IPS-18a (cell line): ENCODE results near the gene ZFPM1.

Source experiments
- H3K27ac ChIP-seq: one replicate; pipeline ENCODE4 v1.5.1; 2013; ENCODE audit warnings: low read length
- H3K27me3 ChIP-seq: one replicate; pipeline ENCODE4 v1.6.1; 2013; ENCODE audit warnings: mild to moderate bottlenecking, low read length; ENCODE audit not compliant: control insufficient read depth, insufficient read depth
- H3K36me3 ChIP-seq: one replicate; pipeline ENCODE4 v1.6.1; 2013; ENCODE audit warnings: low read depth, low read length; ENCODE audit not compliant: control insufficient read depth
- H3K4me1 ChIP-seq: one replicate; pipeline ENCODE4 v1.6.1; 2013; ENCODE audit warnings: low read depth, low read length; ENCODE audit not compliant: control insufficient read depth
- H3K4me3 ChIP-seq: one replicate; pipeline ENCODE4 v1.5.1; 2013; ENCODE audit warnings: low read length
- H3K9ac ChIP-seq: one replicate; pipeline ENCODE4 v1.6.1; 2013; ENCODE audit warnings: mild to moderate bottlenecking, low read length, moderate library complexity
- H3K9me3 ChIP-seq: one replicate; pipeline ENCODE4 v1.6.1; 2013; ENCODE audit warnings: low read depth, low read length; ENCODE audit not compliant: control insufficient read depth

ZFPM1 gene

DNA sequence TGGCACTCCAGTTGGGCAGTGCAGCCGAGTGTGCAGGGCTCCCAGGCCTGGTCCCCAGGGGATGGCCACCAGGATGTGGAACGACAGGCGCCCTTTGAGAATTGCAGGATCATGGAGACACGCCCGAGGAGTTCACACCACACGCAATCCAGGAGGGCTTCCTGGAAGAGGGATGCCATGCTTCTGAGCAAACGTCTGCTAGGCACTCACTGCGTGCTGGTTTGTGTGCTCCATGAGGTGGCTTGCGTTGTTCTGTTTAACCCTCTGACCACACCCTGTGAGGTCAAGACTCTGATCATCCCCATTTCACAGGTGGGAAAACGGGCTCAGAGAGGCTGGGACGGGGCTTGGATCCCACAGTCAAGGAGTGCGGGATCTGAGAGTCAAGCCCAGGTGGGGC, 32.6 kb upstream of the ZFPM1 start:
- Histone ChIP-seq H3K9ac (no peak overlapping the region), H3K4me1 (no peaks in the 10 kb centered on the region), H3K4me3 (no peak overlapping the region), H3K27ac (no peak overlapping the region), H3K9me3 (no peaks in the 10 kb centered on the region), H3K27me3 (no peaks in the 10 kb centered on the region), H3K36me3 (no peaks in the 10 kb centered on the region)

- Histone ChIP-seq H3K36me3 (no peaks in the 10 kb centered on the region), H3K9ac (no peak overlapping the region), H3K4me1 (no peaks in the 10 kb centered on the region), H3K27me3 (no peaks in the 10 kb centered on the region), H3K9me3 (no peaks in the 10 kb centered on the region), H3K27ac (no peak overlapping the region), H3K4me3 (no peak overlapping the region)
Measured at GRCh38 chr16:88421301-88421700, 31.8 kb upstream of the ZFPM1 start.

- H3K4me3 ChIP-seq, result no peak overlapping the region
- no peaks in the 10 kb centered on the region for H3K36me3 ChIP-seq
- H3K27ac ChIP-seq, result no peak overlapping the region
- no peak overlapping the region for H3K9ac ChIP-seq
- H3K4me1 ChIP-seq, result no peaks in the 10 kb centered on the region
- H3K27me3 ChIP-seq, result no peaks in the 10 kb centered on the region
- no peaks in the 10 kb centered on the region for H3K9me3 ChIP-seq
Measured at GRCh38 chr16:88421871-88422433, 31.1 kb upstream of the ZFPM1 start.

DNA sequence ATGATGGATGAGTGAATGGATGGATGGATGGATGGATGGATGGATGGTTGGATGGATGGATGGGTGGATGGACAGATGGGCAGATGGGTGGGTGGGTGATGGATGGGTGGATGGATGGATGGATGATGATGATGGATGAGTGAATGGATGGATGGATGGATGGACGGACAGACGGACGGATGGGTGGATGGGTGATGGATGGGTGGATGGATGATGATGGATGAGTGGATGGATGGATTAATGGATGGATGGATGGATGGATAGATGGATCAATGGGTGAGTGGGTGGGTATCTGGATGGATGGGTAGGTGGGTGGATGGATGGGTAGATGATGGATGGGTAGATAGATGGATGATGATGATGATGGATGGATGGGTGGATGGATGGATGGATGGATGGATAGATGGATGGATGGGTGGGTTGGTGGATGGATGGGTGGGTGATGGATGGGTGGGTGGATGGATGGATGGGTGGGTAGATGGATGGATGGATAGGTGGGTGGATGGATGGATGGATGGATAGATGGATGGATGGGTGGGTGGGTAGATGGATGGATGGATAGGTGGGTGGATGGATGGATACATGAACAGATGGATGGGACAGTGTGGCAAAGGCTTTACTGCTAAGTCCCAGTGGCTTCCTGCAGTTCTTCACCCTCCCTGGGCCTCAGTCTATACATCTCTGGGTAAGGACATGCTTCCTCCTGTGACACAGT, 30.2 kb upstream of the ZFPM1 start:
- Histone ChIP-seq H3K36me3 (no peaks in the 10 kb centered on the region), H3K9me3 (no peaks in the 10 kb centered on the region), H3K4me3 (no peak overlapping the region), H3K27ac (no peak overlapping the region), H3K27me3 (no peaks in the 10 kb centered on the region), H3K9ac (no peak overlapping the region), H3K4me1 (no peaks in the 10 kb centered on the region)

DNA sequence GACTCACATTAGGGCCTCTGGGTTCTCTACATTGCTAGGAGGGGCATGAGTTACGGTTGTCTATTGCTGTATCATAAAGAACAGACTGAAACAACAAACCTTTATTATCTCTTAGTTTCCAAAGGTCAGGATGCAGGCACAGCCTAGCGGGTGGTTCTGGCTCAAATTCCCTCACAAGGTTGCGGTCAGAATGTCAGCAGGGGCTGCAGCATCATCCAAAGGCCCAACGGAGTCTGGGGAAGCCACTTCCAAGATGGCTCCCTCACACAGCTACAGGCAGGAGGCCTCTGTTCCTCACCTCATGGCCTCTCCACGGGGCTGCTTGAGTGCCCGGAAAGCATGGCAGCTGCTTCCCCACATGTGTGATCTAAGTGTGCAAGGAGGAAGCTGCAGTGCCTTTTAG, 29.6 kb upstream of the ZFPM1 start:
- H3K27ac ChIP-seq, result no peak overlapping the region
- no peaks in the 10 kb centered on the region for H3K27me3 ChIP-seq
- H3K9me3 ChIP-seq, result no peaks in the 10 kb centered on the region
- no peaks in the 10 kb centered on the region for H3K4me1 ChIP-seq
- no peak overlapping the region for H3K4me3 ChIP-seq
- no peaks in the 10 kb centered on the region for H3K36me3 ChIP-seq
- no peak overlapping the region for H3K9ac ChIP-seq

DNA sequence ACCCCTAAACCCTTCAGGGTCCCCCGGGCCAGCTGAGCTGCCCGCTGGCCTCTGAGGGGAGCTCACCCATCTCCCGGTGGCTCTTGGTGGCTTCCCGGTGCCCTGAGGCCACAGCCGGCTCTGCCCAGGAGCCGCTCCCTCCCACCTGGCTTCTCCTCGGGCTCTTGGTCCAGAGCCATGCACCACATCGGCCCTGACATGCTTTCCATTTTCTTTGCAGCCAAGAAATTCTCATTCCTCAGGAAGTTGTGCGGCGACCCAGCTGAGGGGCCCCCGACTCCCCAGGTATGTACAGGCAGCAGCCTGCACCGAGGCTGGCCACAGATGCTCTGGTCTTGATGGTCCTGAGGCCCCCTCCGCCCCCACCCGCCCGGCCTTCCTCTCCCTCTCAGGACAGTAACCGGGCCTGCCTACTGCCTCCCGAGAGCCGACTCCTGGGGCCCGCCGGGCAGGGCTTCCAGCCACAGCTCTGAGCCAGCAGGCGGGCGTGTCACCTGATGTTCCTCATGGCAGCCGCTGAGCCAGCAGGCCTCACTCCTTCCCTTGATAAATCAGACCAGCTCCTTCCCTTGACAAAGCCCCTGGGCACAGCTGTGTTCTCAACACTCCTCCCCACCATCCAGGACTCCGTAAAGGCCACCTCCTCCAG, 28.4 kb upstream of the ZFPM1 start:
- Histone ChIP-seq H3K4me3 (no peak overlapping the region), H3K27ac (no peak overlapping the region), H3K9ac (no peak overlapping the region), H3K4me1 (no peaks in the 10 kb centered on the region), H3K36me3 (no peaks in the 10 kb centered on the region), H3K27me3 (no peaks in the 10 kb centered on the region), H3K9me3 (no peaks in the 10 kb centered on the region)

GRCh38 chr16:88426018-88426417, 27.1 kb upstream of the ZFPM1 start:
- Histone ChIP-seq H3K4me1 (no peaks in the 10 kb centered on the region), H3K36me3 (no peaks in the 10 kb centered on the region), H3K27me3 (no peaks in the 10 kb centered on the region), H3K27ac (no peak overlapping the region), H3K4me3 (no peak overlapping the region), H3K9ac (no peak overlapping the region), H3K9me3 (no peaks in the 10 kb centered on the region)

DNA sequence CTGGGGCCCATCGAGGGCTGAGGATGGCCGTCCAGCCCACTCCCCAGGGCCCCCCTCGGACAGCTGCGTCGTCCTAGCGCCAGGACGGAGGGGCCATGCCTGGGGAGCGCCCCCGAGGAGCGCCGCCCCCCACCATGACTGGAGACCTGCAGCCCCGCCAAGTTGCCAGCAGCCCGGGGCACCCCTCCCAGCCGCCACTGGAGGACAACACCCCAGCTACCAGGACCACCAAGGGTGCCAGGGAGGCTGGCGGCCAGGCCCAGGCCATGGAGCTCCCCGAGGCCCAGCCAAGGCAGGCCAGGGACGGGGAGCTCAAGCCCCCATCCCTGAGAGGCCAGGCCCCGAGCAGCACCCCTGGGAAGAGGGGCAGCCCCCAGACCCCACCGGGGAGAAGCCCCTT, 25.7 kb upstream of the ZFPM1 start:
- Histone ChIP-seq H3K4me3 (no peak overlapping the region), H3K9me3 (no peaks in the 10 kb centered on the region), H3K27ac (no peak overlapping the region), H3K4me1 (no peaks in the 10 kb centered on the region), H3K9ac (no peak overlapping the region), H3K36me3 (no peaks in the 10 kb centered on the region), H3K27me3 (no peaks in the 10 kb centered on the region)

DNA sequence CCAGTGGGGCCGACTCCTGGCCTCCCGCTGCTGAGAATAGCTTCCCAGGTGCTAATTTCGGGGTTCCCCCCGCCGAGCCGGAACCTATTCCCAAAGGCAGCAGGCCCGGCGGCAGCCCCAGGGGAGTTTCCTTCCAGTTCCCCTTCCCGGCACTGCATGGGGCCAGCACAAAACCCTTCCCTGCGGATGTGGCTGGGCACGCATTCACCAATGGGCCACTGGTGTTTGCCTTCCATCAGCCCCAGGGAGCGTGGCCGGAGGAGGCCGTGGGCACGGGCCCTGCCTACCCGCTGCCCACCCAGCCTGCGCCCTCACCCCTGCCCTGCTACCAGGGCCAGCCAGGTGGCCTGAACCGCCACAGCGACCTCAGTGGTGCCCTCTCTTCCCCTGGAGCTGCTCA, 24.9 kb upstream of the ZFPM1 start:
- no peaks in the 10 kb centered on the region for H3K4me1 ChIP-seq
- H3K4me3 ChIP-seq, result no peak overlapping the region
- H3K36me3 ChIP-seq, result no peaks in the 10 kb centered on the region
- no peak overlapping the region for H3K9ac ChIP-seq
- H3K9me3 ChIP-seq, result no peaks in the 10 kb centered on the region
- no peaks in the 10 kb centered on the region for H3K27me3 ChIP-seq
- no peak overlapping the region for H3K27ac ChIP-seq

DNA sequence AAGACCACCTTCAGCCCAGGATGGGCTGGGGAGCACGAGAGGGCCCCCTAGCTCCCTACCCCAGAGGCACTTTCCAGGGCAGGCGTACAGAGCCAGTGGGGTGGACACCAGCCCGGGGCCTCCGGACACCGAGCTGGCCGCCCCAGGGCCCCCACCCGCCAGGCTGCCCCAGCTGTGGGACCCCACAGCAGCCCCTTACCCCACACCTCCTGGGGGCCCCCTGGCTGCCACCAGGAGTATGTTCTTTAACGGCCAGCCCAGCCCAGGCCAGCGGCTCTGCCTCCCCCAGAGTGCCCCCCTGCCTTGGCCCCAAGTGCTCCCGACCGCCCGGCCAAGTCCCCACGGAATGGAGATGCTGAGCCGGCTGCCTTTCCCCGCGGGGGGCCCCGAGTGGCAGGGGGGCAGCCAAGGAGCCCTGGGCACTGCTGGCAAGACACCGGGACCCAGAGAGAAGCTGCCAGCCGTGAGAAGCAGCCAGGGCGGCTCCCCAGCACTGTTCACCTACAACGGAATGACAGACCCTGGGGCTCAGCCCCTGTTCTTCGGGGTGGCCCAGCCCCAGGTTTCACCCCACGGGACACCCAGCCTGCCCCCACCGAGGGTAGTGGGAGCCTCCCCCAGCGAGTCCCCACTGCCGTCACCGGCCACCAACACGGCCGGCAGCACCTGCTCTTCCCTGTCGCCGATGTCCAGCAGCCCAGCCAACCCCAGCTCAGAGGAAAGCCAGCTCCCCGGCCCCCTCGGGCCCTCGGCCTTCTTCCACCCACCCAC, 24.3 kb upstream of the ZFPM1 start:
- no peaks in the 10 kb centered on the region for H3K36me3 ChIP-seq
- H3K4me1 ChIP-seq, result no peaks in the 10 kb centered on the region
- H3K4me3 ChIP-seq, result no peak overlapping the region
- H3K27ac ChIP-seq, result no peak overlapping the region
- H3K27me3 ChIP-seq, result no peaks in the 10 kb centered on the region
- no peak overlapping the region for H3K9ac ChIP-seq
- H3K9me3 ChIP-seq, result no peaks in the 10 kb centered on the region

- no peak overlapping the region for H3K4me3 ChIP-seq
- H3K4me1 ChIP-seq, result no peaks in the 10 kb centered on the region
- no peaks in the 10 kb centered on the region for H3K9me3 ChIP-seq
- H3K27ac ChIP-seq, result no peak overlapping the region
- no peaks in the 10 kb centered on the region for H3K36me3 ChIP-seq
- H3K27me3 ChIP-seq, result no peaks in the 10 kb centered on the region
- H3K9ac ChIP-seq, result no peak overlapping the region
Measured at GRCh38 chr16:88429387-88430184, 23.5 kb upstream of the ZFPM1 start.
